HG03064 (cell line): Measurements from ENCODE around the gene ZCCHC13.
A peak's percentile ranks its signal among the peaks of the same experiment; 100 is the strongest.
"Not testable (repeated sequence)": the region's sequence is repeated elsewhere in the genome, so short reads cannot be mapped to it uniquely, and the experiment has no call there.

Experiments
- ATAC-seq: cut with Tn5 transposase; IDR thresholded peaks from one replicate; pipeline ENCODE4 v1.9.1; 2021; ENCODE audit warnings: low read depth; ENCODE audit not compliant: unreplicated experiment

ZCCHC13 gene

GRCh38 chrX:74304016-74304415 is at the start of gene ZCCHC13:
Gene ZCCHC13, plus strand, starts transcription at chrX:74304180. Its CDS starts 87 bp downstream, at chrX:74304267.
- ATAC-seq, result no peak

- not testable (repeated sequence) for ATAC-seq
Observed at GRCh38 chrX:74258111-74258510, 45.9 kb upstream of the ZCCHC13 start.

- no peak for ATAC-seq
Observed at GRCh38 chrX:74259885-74260491, 44.0 kb upstream of the ZCCHC13 start.

GRCh38 chrX:74262452-74263209 is 41.3 kb upstream of the ZCCHC13 start:
- ATAC-seq, result no peak

GRCh38 chrX:74270393-74270792 is 33.6 kb upstream of the ZCCHC13 start:
- ATAC-seq, result no peak

- ATAC-seq, result peak; percentile 55
Observed at GRCh38 chrX:74272230-74272629, 31.8 kb upstream of the ZCCHC13 start.

GRCh38 chrX:74274516-74274915 is 29.5 kb upstream of the ZCCHC13 start:
- no peak for ATAC-seq

- ATAC-seq, result no peak
Observed at GRCh38 chrX:74277320-74277719, 26.7 kb upstream of the ZCCHC13 start.

- ATAC-seq, result no peak
Observed at GRCh38 chrX:74277846-74278245, 26.1 kb upstream of the ZCCHC13 start.

- ATAC-seq, result no peak
Observed at GRCh38 chrX:74280759-74281158, 23.2 kb upstream of the ZCCHC13 start.

GRCh38 chrX:74284391-74284952 is 19.5 kb upstream of the ZCCHC13 start:
- ATAC-seq, result no peak

- no peak for ATAC-seq
Observed at GRCh38 chrX:74286950-74287740, 16.8 kb upstream of the ZCCHC13 start.

GRCh38 chrX:74291577-74291963 is 12.4 kb upstream of the ZCCHC13 start:
- ATAC-seq, result no peak

GRCh38 chrX:74291964-74292807 is 11.8 kb upstream of the ZCCHC13 start:
- ATAC-seq, result peak; percentile 84

- no peak for ATAC-seq
Observed at GRCh38 chrX:74292808-74293123, 11.2 kb upstream of the ZCCHC13 start.

- peak; percentile 36 for ATAC-seq
Observed at GRCh38 chrX:74293343-74293946, 10.5 kb upstream of the ZCCHC13 start.

- no peak for ATAC-seq
Observed at GRCh38 chrX:74295101-74295500, 8.9 kb upstream of the ZCCHC13 start.

GRCh38 chrX:74297766-74298165 is 6.2 kb upstream of the ZCCHC13 start:
- ATAC-seq, result no peak

GRCh38 chrX:74300869-74301268 is 3.1 kb upstream of the ZCCHC13 start:
- ATAC-seq, result no peak

- no peak for ATAC-seq
Observed at GRCh38 chrX:74318672-74319071, 14.7 kb downstream of the ZCCHC13 start.
